H1 (cell line): Measurements from ENCODE around the gene CSRNP3. TPM values are rescaled to one million over a fixed set of nuclear protein-coding genes. Genes with fewer than 3 reads are reported as not detected.
A peak's percentile ranks its signal among the peaks of the same experiment; 100 is the strongest.

Experiments
- CTCF ChIA-PET: fragments of 300-600 bp; sonication (Branson Sonifier 250); formaldehyde crosslinking; loops from one replicate; lab custom pipeline; 2021; ENCODE audit not compliant: partially characterized antibody; lab: Charles Lee
- POLR2A ChIA-PET: fragments of 300-600 bp; sonication (Branson Sonifier 250); formaldehyde crosslinking; loops from one replicate; lab custom pipeline; 2021; ENCODE audit warnings: inconsistent platforms; ENCODE audit not compliant: partially characterized antibody; lab: Charles Lee
- DNase-seq, 2 experiments: peaks; one replicate each; pipeline versions ENCODE4 v3.0.0 to v3.0.0-alpha.2; 2010 to 2022; ENCODE audit warnings: low spot score in 2 of 2, low read depth in 1 of 2, mixed read lengths in 1 of 2
- FAIRE-seq: peaks from 2 replicates; lab custom pipeline; 2011; peaks lifted over from hg19 to GRCh38; lab: Jason Lieb, UNC
- H2AFZ ChIP-seq: 2 replicates; pipeline ENCODE4 v1.8.1; 2012; ENCODE audit warnings: low read length, inconsistent platforms
- H2AK5ac ChIP-seq: 2 replicates; pipeline ENCODE4 v1.6.1; 2013; ENCODE audit warnings: low read depth, low read length
- H2BK120ac ChIP-seq: replicated peaks from 2 replicates; pipeline ENCODE3; 2013; ENCODE audit warnings: low read depth, low read length, inconsistent platforms
- H2BK12ac ChIP-seq: 2 replicates; pipeline ENCODE4 v1.6.1; 2013; ENCODE audit warnings: low read depth, low read length
- H2BK15ac ChIP-seq: 2 replicates; pipeline ENCODE4 v1.6.1; 2013; ENCODE audit warnings: low read length
- H2BK20ac ChIP-seq: 2 replicates; pipeline ENCODE4 v1.6.1; 2013; ENCODE audit warnings: low read length
- H2BK5ac ChIP-seq: 2 replicates; pipeline ENCODE4 v1.6.1; 2013; ENCODE audit warnings: low read depth, low read length
- H3K14ac ChIP-seq: 2 replicates; pipeline ENCODE4 v1.6.1; 2013; ENCODE audit warnings: inconsistent platforms; ENCODE audit not compliant: insufficient read length
- H3K18ac ChIP-seq: 2 replicates; pipeline ENCODE4 v1.6.1; 2013; ENCODE audit warnings: low read length; ENCODE audit errors: extremely low read depth
- H3K23ac ChIP-seq: 2 replicates; pipeline ENCODE4 v1.6.1; 2013; ENCODE audit warnings: inconsistent platforms; ENCODE audit not compliant: insufficient read length
- H3K23me2 ChIP-seq: 2 replicates; pipeline ENCODE4 v1.6.1; 2013; ENCODE audit warnings: low read depth, low read length
- H3K27ac ChIP-seq: 2 replicates; pipeline ENCODE4 v1.6.1; 2011; ENCODE audit warnings: low read depth, low read length, inconsistent platforms
- H3K27me3 ChIP-seq, 4 experiments: replicated peaks in 1 of 4; 1 replicate in 1 of 4; 2 replicates in 3 of 4; pipeline versions ENCODE4 v1.6.1 to v1.8.1; 2011 to 2013; ENCODE audit warnings: low read length in 3 of 4, mild to moderate bottlenecking in 3 of 4, inconsistent platforms in 2 of 4, mixed read lengths in 2 of 4, moderate library complexity in 1 of 4; ENCODE audit not compliant: control insufficient read depth in 3 of 4, insufficient read depth in 3 of 4; ENCODE audit errors: extremely low read depth in 1 of 4
- H3K36me3 ChIP-seq, 4 experiments: 2 replicates each; pipeline versions ENCODE4 v1.6.1 to v1.8.1; 2011 to 2013; ENCODE audit warnings: mild to moderate bottlenecking in 4 of 4, low read length in 3 of 4, moderate library complexity in 2 of 4, control low read depth in 1 of 4, inconsistent platforms in 1 of 4; ENCODE audit not compliant: insufficient read depth in 4 of 4, control insufficient read depth in 2 of 4
- H3K4ac ChIP-seq: replicated peaks from 2 replicates; pipeline ENCODE3; 2013; ENCODE audit warnings: low read length, low read depth, mixed read lengths, inconsistent platforms; ENCODE audit not compliant: insufficient read length
- H3K4me1 ChIP-seq, 4 experiments: replicated peaks in 1 of 4; 1 replicate in 1 of 4; 2 replicates in 3 of 4; pipeline versions ENCODE4 v1.6.1 to v1.8.1; 2011 to 2013; ENCODE audit warnings: low read length in 3 of 4, inconsistent platforms in 2 of 4, mixed read lengths in 1 of 4; ENCODE audit not compliant: insufficient read depth in 4 of 4, control insufficient read depth in 3 of 4
- H3K4me2 ChIP-seq, 2 experiments: 2 replicates each; pipeline versions ENCODE4 v1.6.1 to v1.8.1; 2011 to 2013; ENCODE audit warnings: low read depth in 2 of 2, low read length in 2 of 2, control low read depth in 1 of 2, inconsistent platforms in 1 of 2, mild to moderate bottlenecking in 1 of 2; ENCODE audit not compliant: insufficient read depth in 1 of 2
- H3K4me3 ChIP-seq, 4 experiments: fragments of 200-600, 300-600 bp in 1 of 4; sonication (generic), shearing (Covaris generic), sonication (Bioruptor Twin) in 1 of 4; 2 replicates each; pipeline versions ENCODE4 v1.5.1 to v1.8.1; 2011 to 2016; ENCODE audit warnings: low read length in 4 of 4, low read depth in 3 of 4, control low read depth in 2 of 4, inconsistent platforms in 2 of 4, mild to moderate bottlenecking in 2 of 4, mixed read lengths in 1 of 4, moderate library complexity in 1 of 4; ENCODE audit not compliant: insufficient read depth in 2 of 4; ENCODE audit errors: extremely low read depth in 1 of 4
- H3K56ac ChIP-seq: replicated peaks from 2 replicates; pipeline ENCODE3; 2013; ENCODE audit warnings: low read depth, mild to moderate bottlenecking, mixed read lengths, low read length, inconsistent platforms; ENCODE audit not compliant: insufficient read length
- H3K79me1 ChIP-seq: 2 replicates; pipeline ENCODE4 v1.6.1; 2013; ENCODE audit warnings: low read depth, low read length, control low read depth
- H3K79me2 ChIP-seq, 2 experiments: 2 replicates each; pipeline versions ENCODE4 v1.6.1 to v1.8.1; 2012 to 2013; ENCODE audit warnings: low read length in 2 of 2, mild to moderate bottlenecking in 2 of 2, inconsistent platforms in 1 of 2; ENCODE audit not compliant: insufficient read depth in 2 of 2, control insufficient read depth in 1 of 2
- H3K9ac ChIP-seq, 4 experiments: replicated peaks in 1 of 4; 1 replicate in 1 of 4; 2 replicates in 3 of 4; pipeline versions ENCODE4 v1.6.1 to v1.8.1; 2011 to 2013; ENCODE audit warnings: low read depth in 3 of 4, low read length in 3 of 4, control low read depth in 2 of 4, mild to moderate bottlenecking in 2 of 4, moderate library complexity in 2 of 4, inconsistent platforms in 1 of 4; ENCODE audit errors: extremely low read depth in 1 of 4
- H3K9me3 ChIP-seq, 2 experiments: 2 replicates each; pipeline versions ENCODE4 v1.6.1 to v1.8.1; 2012 to 2013; ENCODE audit warnings: mild to moderate bottlenecking in 2 of 2, moderate library complexity in 2 of 2, control low read depth in 1 of 2, inconsistent platforms in 1 of 2, low read depth in 1 of 2, low read length in 1 of 2, mixed read lengths in 1 of 2; ENCODE audit not compliant: insufficient read depth in 2 of 2
- H4K20me1 ChIP-seq, 2 experiments: replicated peaks in 1 of 2; 2 replicates each; pipeline versions ENCODE3 to v1.8.1; 2011 to 2013; ENCODE audit warnings: inconsistent platforms in 2 of 2, low read length in 2 of 2, mild to moderate bottlenecking in 1 of 2; ENCODE audit not compliant: insufficient read depth in 2 of 2, control insufficient read depth in 1 of 2
- H4K5ac ChIP-seq: 2 replicates; pipeline ENCODE4 v1.6.1; 2013; ENCODE audit warnings: low read length, low read depth, mixed read lengths, inconsistent platforms; ENCODE audit not compliant: insufficient read length
- H4K8ac ChIP-seq: 2 replicates; pipeline ENCODE4 v1.8.0; 2013; ENCODE audit warnings: mild to moderate bottlenecking, moderate library complexity, low read length, inconsistent platforms; ENCODE audit not compliant: insufficient read depth; ENCODE audit errors: extremely low read depth
- H4K91ac ChIP-seq: replicated peaks from 2 replicates; pipeline ENCODE3; 2013; ENCODE audit warnings: low read length, mixed read lengths, inconsistent platforms; ENCODE audit not compliant: insufficient read length
- EGR1 ChIP-seq: IDR thresholded peaks from 2 replicates; pipeline ENCODE4 v1.6.1; 2011; ENCODE audit warnings: low read depth, low read length, borderline replicate concordance
- JUND ChIP-seq: IDR thresholded peaks from 2 replicates; pipeline ENCODE4 v1.6.1; 2011; ENCODE audit warnings: mild to moderate bottlenecking, improper control_type of control experiment, low read length
- NANOG ChIP-seq: IDR thresholded peaks from 2 replicates; pipeline ENCODE4 v1.6.1; 2011; ENCODE audit warnings: low read length, low read depth, mild to moderate bottlenecking, inconsistent platforms; ENCODE audit not compliant: insufficient read depth, poor library complexity, severe bottlenecking
- POLR2AphosphoS5 ChIP-seq: IDR thresholded peaks from 2 replicates; pipeline ENCODE4 v1.6.1; 2011; ENCODE audit warnings: low read depth, low read length
- RFX5 ChIP-seq: IDR thresholded peaks from 2 replicates; pipeline ENCODE4 v1.6.1; 2011; ENCODE audit warnings: low read depth, low read length, improper control_type of control experiment, borderline replicate concordance
- SIRT6 ChIP-seq: IDR thresholded peaks from one replicate; pipeline ENCODE4 v1.7.1; 2012; ENCODE audit warnings: low read length, inconsistent platforms
- TAF7 ChIP-seq: optimal IDR thresholded peaks from 2 replicates; pipeline ENCODE3; 2011; ENCODE audit warnings: low read depth, mild to moderate bottlenecking, inconsistent platforms, low read length, moderate library complexity, borderline replicate concordance
- WGBS, 2 experiments: shearing (Covaris generic) in 1 of 2; methylation state at CpG; one replicate each; pipeline versions ENCODE4 v1.1.6 to v1.1.7; 2013 to 2015; ENCODE audit warnings: low lambda C conversion rate in 2 of 2, mixed read lengths in 2 of 2, inconsistent platforms in 1 of 2, low coverage in 1 of 2, missing lambda C conversion rate in 1 of 2; ENCODE audit not compliant: insufficient replicate concordance in 2 of 2, insufficient coverage in 1 of 2, insufficient read length in 1 of 2; ENCODE audit errors: extremely low coverage in 1 of 2, missing lambda C conversion rate in 1 of 2; 5-methylcytosine and 5-hydroxymethylcytosine counted together
- polyA plus RNA-seq, 7 experiments: library from polyadenylated mRNA; depleted of rRNA in 3 of 7; stranded (reverse) in 5 of 7; unstranded in 2 of 7; fragments of >200 nt in 5 of 7; fragments of 200-250 nt in 2 of 7; gene quantifications; 1 replicate in 5 of 7; 2 replicates in 1 of 7; 4 replicates in 1 of 7; pipeline versions ENCODE4 v1.2.1 to v1.2.3, GENCODE V29; 2011 to 2013; ENCODE audit warnings: missing spikeins in 2 of 7, mixed read lengths in 2 of 7
- total RNA-seq: library from RNA; stranded (reverse); fragmentation: NEBNext Ultra II Directional; extraction: Animal tissue kit (Norgen Biotek cat#: 25700); gene quantifications from 2 replicates; pipeline ENCODE4 v1.2.1, GENCODE V29; 2021
- TF ChIP-seq, protein P1 (sequence below), 3 experiments: IDR thresholded peaks; 1 replicate in 2 of 3; 2 replicates in 1 of 3; pipeline versions ENCODE4 v1.5.1 to v1.6.1; 2011; ENCODE audit warnings: low read length in 3 of 3, mild to moderate bottlenecking in 3 of 3, inconsistent platforms in 2 of 3, low read depth in 1 of 3, moderate library complexity in 1 of 3; ENCODE audit not compliant: insufficient read depth in 1 of 3; ENCODE audit errors: control extremely low read depth in 1 of 3

The CSRNP3 gene
- total and polyA plus RNA-seq, 2 of the 8 experiments (the other 6 are each of a cell fraction or from before 2014, with no cell fraction given), result 1.3 to 6.5 TPM

DNA sequence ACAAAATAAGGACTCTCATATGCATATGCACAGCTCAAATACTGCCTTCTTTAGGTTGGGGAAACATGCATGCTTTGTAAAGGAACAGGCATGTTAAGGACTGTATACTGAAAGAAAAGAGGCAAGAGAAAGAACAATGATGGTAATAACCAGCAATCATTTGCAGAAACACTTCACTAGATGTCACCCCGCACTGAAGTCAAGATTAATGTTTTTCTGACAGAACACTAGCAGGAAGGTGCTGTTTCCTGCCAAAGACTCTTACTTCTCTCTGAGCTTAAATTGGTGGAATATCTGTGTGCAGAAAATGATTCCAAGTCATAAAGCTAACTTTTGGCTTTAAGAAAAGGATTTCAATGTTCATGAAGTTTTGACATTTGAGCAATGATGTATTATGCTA, 19.3 kb upstream of the CSRNP3 start:
- Histone ChIP-seq H4K20me1 (no peaks in the 10 kb centered on the region), H2BK120ac (no peak overlapping the region), H3K18ac (no peak overlapping the region), H4K5ac (no peak overlapping the region), H2BK15ac (no peak overlapping the region), H2BK20ac (no peak overlapping the region), H4K8ac (no peak overlapping the region), H3K36me3 (no peaks in the 10 kb centered on the region), H3K79me1 (no peaks in the 10 kb centered on the region), H2AK5ac (no peak overlapping the region), H3K79me2 (no peaks in the 10 kb centered on the region), H3K4ac (no peak overlapping the region), H2AFZ (0 out of 2 replicates have a peak overlapping the region, but pooled peaks have one; percentile 52), H3K4me1 (no peaks in the 10 kb centered on the region), H2BK5ac (no peak overlapping the region), H3K23ac (no peak overlapping the region), H3K56ac (no peak overlapping the region), H3K14ac (no peak overlapping the region), H3K27ac (no peak overlapping the region), H4K91ac (no peak overlapping the region), H3K9ac (no peak overlapping the region), H3K9me3 (no peaks in the 10 kb centered on the region), H3K4me2 (no peak overlapping the region), H3K23me2 (no peaks in the 10 kb centered on the region), H2BK12ac (no peak overlapping the region), H3K27me3 (no peaks in the 10 kb centered on the region), H3K4me3 (no peak overlapping the region)
- no peak for TF ChIP-seq RFX5
- TF ChIP-seq, protein P1, sequence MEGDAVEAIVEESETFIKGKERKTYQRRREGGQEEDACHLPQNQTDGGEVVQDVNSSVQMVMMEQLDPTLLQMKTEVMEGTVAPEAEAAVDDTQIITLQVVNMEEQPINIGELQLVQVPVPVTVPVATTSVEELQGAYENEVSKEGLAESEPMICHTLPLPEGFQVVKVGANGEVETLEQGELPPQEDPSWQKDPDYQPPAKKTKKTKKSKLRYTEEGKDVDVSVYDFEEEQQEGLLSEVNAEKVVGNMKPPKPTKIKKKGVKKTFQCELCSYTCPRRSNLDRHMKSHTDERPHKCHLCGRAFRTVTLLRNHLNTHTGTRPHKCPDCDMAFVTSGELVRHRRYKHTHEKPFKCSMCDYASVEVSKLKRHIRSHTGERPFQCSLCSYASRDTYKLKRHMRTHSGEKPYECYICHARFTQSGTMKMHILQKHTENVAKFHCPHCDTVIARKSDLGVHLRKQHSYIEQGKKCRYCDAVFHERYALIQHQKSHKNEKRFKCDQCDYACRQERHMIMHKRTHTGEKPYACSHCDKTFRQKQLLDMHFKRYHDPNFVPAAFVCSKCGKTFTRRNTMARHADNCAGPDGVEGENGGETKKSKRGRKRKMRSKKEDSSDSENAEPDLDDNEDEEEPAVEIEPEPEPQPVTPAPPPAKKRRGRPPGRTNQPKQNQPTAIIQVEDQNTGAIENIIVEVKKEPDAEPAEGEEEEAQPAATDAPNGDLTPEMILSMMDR (IDR thresholded peaks at IDR 0.05; ENCODE audit: control extremely low read depth in 1 of 3, insufficient read depth in 1 of 3, low read depth in 1 of 3, low read length in 3 of 3), result no peak
- no peak for TF ChIP-seq NANOG
- TF ChIP-seq EGR1, result no peak
- no peak for TF ChIP-seq TAF7
- no peak for TF ChIP-seq SIRT6
- no peak for TF ChIP-seq POLR2AphosphoS5
- TF ChIP-seq JUND, result no peak
- no peak for FAIRE-seq
- 89% methylated on average over 1 of the region's 1 CpG; no CpG with 5 or more reads in 1 of the 2 experiments for WGBS, 2 experiments
- DNase-seq, result no peak
- ChIA-PET POLR2A (no interaction called here), CTCF (interaction anchor here (0.8 to 1.5 kb wide), 2 partner anchors 15 to 33 kb away, joined by 3 to 4 read pairs; no protein-coding TSS in a partner anchor)
